Fibroblast of villous mesenchyme (primary cell): ENCODE data around the gene SIL1. TPM values are rescaled to one million over a fixed set of nuclear protein-coding genes. Genes with fewer than 3 reads are reported as not detected.

Source experiments
- DNase-seq: peaks from one replicate; pipeline ENCODE4 v3.0.0-alpha.2; 2010; ENCODE audit warnings: low read depth
- H3K4me3 ChIP-seq: 2 replicates; pipeline ENCODE4 v1.5.1; 2011; ENCODE audit warnings: low read depth, mild to moderate bottlenecking, low read length
- CTCF ChIP-seq: IDR thresholded peaks from 2 replicates; pipeline ENCODE4 v1.5.1; 2012; ENCODE audit warnings: low read depth, mild to moderate bottlenecking, low read length; ENCODE audit not compliant: insufficient read depth
- total RNA-seq: library from RNA; depleted of rRNA; stranded (reverse); fragments of >200 nt; gene quantifications from 2 replicates; pipeline ENCODE4 v1.2.3, GENCODE V29; 2012

SIL1 gene
- total RNA-seq, 1 donor = 57.0 TPM

GRCh38 chr5:139068494-139069151 lies 129.5 kb downstream of the SIL1 start:
- no peak for TF ChIP-seq CTCF
- H3K4me3 ChIP-seq = no peak overlapping the region
- DNase-seq = no peak

GRCh38 chr5:139068060-139068459 lies 130.1 kb downstream of the SIL1 start:
- no peak for DNase-seq
- no peak for TF ChIP-seq CTCF
- no peak overlapping the region for H3K4me3 ChIP-seq

GRCh38 chr5:139065306-139065705 lies 132.9 kb downstream of the SIL1 start:
- DNase-seq = peak; percentile 16
- no peak overlapping the region for H3K4me3 ChIP-seq
- no peak for TF ChIP-seq CTCF

GRCh38 chr5:139064613-139065012 lies 133.6 kb downstream of the SIL1 start:
- no peak for DNase-seq
- TF ChIP-seq CTCF = no peak
- H3K4me3 ChIP-seq = no peak overlapping the region

- H3K4me3 ChIP-seq = no peak overlapping the region
- TF ChIP-seq CTCF = no peak
- DNase-seq = no peak
Measured at GRCh38 chr5:139063664-139064054, 134.5 kb downstream of the SIL1 start.

- peak; percentile 60 for DNase-seq
- no peak for TF ChIP-seq CTCF
- H3K4me3 ChIP-seq = no peak overlapping the region
Measured at GRCh38 chr5:139062910-139063663, 135.1 kb downstream of the SIL1 start.
